T-helper 17 cell (primary cell): ENCODE results near the gene DHX35. TPM values are rescaled to one million over a fixed set of nuclear protein-coding genes. Genes with fewer than 3 reads are reported as not detected.
A peak's percentile ranks its signal among the peaks of the same experiment; 100 is the strongest.
"Not testable (repeated sequence)": the region's sequence is repeated elsewhere in the genome, so short reads cannot be mapped to it uniquely, and the experiment has no call there.

ENCODE experiments used
- ATAC-seq: fragments of 150-1000 bp; cut with Tn5 transposase; 2 replicates; pipeline ENCODE4 v1.10.0; 2021; ENCODE audit warnings: mild to moderate bottlenecking, moderate library complexity
- DNase-seq, 3 donors: peaks; one replicate each; pipeline versions ENCODE4 v3.0.0 to v3.0.0-alpha.2; 2020 to 2021
- H3K9me3 ChIP-seq: one replicate; pipeline ENCODE4 v1.7.0; 2013; ENCODE audit warnings: low read length, mild to moderate bottlenecking; ENCODE audit not compliant: control insufficient read depth, poor library complexity, severe bottlenecking
- H3K27ac Mint-ChIP-seq: one replicate; pipeline ENCODE4 v1.8.0; 2022; ENCODE audit warnings: mild to moderate bottlenecking, moderate library complexity, mixed read lengths
- H3K27me3 Mint-ChIP-seq: one replicate; pipeline ENCODE4 v1.8.0; 2022; ENCODE audit warnings: mixed read lengths
- H3K36me3 Mint-ChIP-seq: one replicate; pipeline ENCODE4 v1.8.0; 2022; ENCODE audit warnings: low read depth, mixed read lengths
- H3K4me1 Mint-ChIP-seq: one replicate; pipeline ENCODE4 v1.8.0; 2022; ENCODE audit warnings: mild to moderate bottlenecking, mixed read lengths
- H3K4me3 Mint-ChIP-seq: one replicate; pipeline ENCODE4 v1.8.0; 2022; ENCODE audit warnings: mild to moderate bottlenecking, moderate library complexity, mixed read lengths
- total RNA-seq, 4 donors: library from RNA in 2 of 4; stranded (reverse) in 2 of 4; gene quantifications; one replicate each; pipeline ENCODE4 v1.2.3 and lab custom pipeline; 2022 to 2026

Gene DHX35
- total RNA-seq, 2 donors from 2014 or later, result 8.0 to 9.9 TPM

- H3K27ac Mint-ChIP-seq, result peak overlapping the region; percentile 91
- not testable (repeated sequence) for H3K27me3 Mint-ChIP-seq, DNase-seq, H3K9me3 ChIP-seq, ATAC-seq, H3K4me3 Mint-ChIP-seq
- peaks cover 22% of the 10 kb centered on the region for H3K36me3 Mint-ChIP-seq
- H3K4me1 Mint-ChIP-seq, result peaks cover 21% of the 10 kb centered on the region
Observed at GRCh38 chr20:38996866-38997265, 34.7 kb downstream of the DHX35 start.

GRCh38 chr20:38997622-38998021 lies 35.5 kb downstream of the DHX35 start:
- H3K27ac Mint-ChIP-seq, result peak overlapping the region; percentile 91
- peaks cover 22% of the 10 kb centered on the region for H3K36me3 Mint-ChIP-seq
- peak overlapping the region; percentile 1 for H3K4me3 Mint-ChIP-seq
- peaks cover 21% of the 10 kb centered on the region for H3K4me1 Mint-ChIP-seq
- DNase-seq (no peak), ATAC-seq (peak; percentile 35)
- no peaks in the 10 kb centered on the region for H3K27me3 Mint-ChIP-seq
- no peaks in the 10 kb centered on the region for H3K9me3 ChIP-seq

- H3K36me3 Mint-ChIP-seq, result peaks cover 22% of the 10 kb centered on the region
Observed at GRCh38 chr20:38999217-38999616, 37.1 kb downstream of the DHX35 start.

DNA sequence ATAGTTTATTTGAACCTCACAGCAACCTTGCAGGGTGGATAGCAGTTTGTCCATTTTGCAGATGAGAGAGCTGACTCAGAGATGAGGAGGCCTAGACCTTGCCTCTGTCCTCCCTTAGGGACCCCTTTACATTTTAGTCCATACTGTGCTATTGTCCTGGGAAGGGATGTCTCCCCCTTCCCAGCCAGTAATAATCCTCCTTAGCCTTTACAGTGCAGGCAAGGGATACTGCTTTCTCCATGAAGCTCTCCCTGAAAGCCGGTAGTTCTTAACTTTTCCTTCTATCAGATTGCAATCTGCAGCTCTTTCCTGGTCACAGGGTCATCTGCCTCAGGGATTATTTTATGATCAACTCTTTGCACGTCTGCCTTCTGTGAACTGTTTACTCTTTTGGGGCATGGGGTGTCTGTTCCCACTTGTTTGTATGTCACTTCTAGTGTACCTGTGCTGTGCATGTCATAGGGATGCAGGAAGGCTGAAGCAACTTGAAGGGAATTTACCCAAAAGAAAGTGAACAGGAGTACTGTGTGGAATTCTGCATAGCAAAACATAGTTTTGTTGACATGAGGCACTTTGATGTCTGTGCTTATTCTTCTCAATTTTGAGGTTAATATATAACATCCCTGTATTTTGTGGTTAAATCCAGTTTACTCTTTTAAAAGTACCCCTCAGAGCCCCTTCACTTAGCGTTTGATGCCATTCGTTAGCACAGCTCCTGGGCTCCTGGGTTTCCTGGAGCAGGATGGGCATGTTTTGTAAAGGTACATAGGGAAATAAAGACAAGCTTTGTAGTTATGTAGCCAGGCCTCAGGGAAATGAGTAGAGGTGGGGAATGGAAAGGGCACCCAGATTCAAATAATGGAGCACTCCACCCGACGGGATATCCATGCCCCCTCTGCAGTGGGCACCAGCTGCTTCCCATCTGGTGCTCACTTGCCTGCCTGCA lies 38.1 kb downstream of the DHX35 start:
- no peak for DNase-seq
- Mint-ChIP-seq H3K36me3 (peaks cover 20% of the 10 kb centered on the region), H3K4me3 (no peak overlapping the region), H3K27ac (no peak overlapping the region), H3K27me3 (no peaks in the 10 kb centered on the region), H3K4me1 (peaks cover 32% of the 10 kb centered on the region)
- no peaks in the 10 kb centered on the region for H3K9me3 ChIP-seq
- no peak for ATAC-seq

More at GRCh38 chr20:38999217-38999616, 37.1 kb downstream of the DHX35 start:
- no peak overlapping the region for H3K4me3 Mint-ChIP-seq
- H3K27me3 Mint-ChIP-seq, result no peaks in the 10 kb centered on the region
- DNase-seq (no peak), ATAC-seq (no peak)
- H3K9me3 ChIP-seq, result no peaks in the 10 kb centered on the region
- peaks cover 24% of the 10 kb centered on the region for H3K4me1 Mint-ChIP-seq
- H3K27ac Mint-ChIP-seq, result peak overlapping the region; percentile 57

DNA sequence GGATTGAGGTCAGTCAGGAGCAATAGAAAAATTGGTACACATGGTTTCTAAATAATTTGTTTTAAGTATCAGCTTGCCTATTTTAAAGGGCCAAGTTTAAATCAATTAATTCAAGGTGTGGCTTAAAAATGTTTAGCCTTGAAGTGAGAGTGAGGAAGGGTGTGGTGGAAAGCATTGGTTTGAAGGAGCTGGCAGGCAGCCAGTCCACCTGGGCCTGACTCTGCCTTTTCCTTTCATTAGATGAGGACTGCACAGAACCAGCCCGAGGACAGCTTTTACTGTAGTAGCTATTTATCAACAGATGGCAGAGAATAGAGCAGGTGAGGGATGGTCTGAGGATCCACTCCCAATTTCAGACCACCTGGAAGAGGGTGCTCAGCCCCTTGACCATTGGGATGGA lies 42.4 kb downstream of the DHX35 start:
- Mint-ChIP-seq H3K36me3 (peaks cover 17% of the 10 kb centered on the region), H3K4me3 (peak overlapping the region; percentile 49), H3K27me3 (no peaks in the 10 kb centered on the region), H3K27ac (peak overlapping the region; percentile 87), H3K4me1 (peaks cover 33% of the 10 kb centered on the region)
- peak in 1 of 3 donors; percentile 9 for DNase-seq
- no peaks in the 10 kb centered on the region for H3K9me3 ChIP-seq
- peak; percentile 69 for ATAC-seq

DNA sequence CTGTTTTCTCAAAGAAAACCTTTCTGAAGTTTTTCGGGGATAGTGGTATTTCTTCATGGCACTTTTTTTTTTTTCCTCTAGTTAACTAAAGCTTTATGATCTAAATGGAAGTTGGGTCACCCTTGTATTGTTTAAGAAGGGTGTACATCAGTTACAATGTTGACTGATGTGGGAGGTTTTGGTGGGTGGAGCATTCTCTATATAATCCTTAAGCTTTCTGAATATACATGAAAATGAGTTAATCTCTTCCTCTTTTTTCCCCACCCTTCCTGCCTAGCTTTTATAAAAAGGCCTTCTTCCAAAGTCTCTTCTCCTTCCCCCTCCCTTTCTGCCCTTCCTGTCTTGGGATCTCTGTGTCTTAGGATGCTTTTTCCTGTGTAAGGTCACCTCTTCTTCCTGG lies 47.2 kb downstream of the DHX35 start:
- DNase-seq (no peak), ATAC-seq (no peak)
- Mint-ChIP-seq H3K27ac (peak overlapping the region; percentile 56), H3K36me3 (peaks cover 21% of the 10 kb centered on the region), H3K4me3 (no peak overlapping the region), H3K27me3 (no peaks in the 10 kb centered on the region), H3K4me1 (peaks cover 28% of the 10 kb centered on the region)
- no peaks in the 10 kb centered on the region for H3K9me3 ChIP-seq

GRCh38 chr20:39010496-39010895 lies 48.4 kb downstream of the DHX35 start:
- no peaks in the 10 kb centered on the region for H3K9me3 ChIP-seq
- Mint-ChIP-seq H3K4me3 (no peak overlapping the region), H3K27ac (no peak overlapping the region), H3K36me3 (peaks cover 24% of the 10 kb centered on the region), H3K4me1 (peaks cover 21% of the 10 kb centered on the region), H3K27me3 (no peaks in the 10 kb centered on the region)
- DNase-seq, result no peak
- no peak for ATAC-seq

DNA sequence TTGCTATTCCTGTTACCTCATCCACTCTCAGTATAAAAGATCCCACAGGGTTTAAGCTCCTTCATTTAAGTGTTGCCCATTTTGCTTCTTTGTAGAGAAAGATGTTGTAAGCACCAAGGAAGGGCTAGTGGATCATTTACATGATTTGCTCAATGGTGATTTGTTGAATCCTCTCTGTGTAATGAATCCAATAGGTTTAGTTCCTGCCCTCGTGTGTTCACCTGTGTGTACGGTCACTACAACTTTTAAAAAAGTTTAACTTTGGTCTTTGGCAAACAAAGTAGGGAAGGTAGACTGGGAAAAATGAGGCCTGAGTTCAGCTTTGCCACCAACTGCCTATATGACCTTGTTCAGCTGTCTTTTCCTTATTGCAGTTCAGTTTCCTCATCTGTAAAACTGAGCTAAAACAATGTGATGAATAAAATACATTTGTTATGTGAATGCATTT lies 51.5 kb downstream of the DHX35 start:
- H3K36me3 Mint-ChIP-seq, result peaks cover 15% of the 10 kb centered on the region
- H3K27me3 Mint-ChIP-seq, result no peaks in the 10 kb centered on the region
- DNase-seq, result no peak
- no peak overlapping the region for H3K27ac Mint-ChIP-seq
- peaks cover 16% of the 10 kb centered on the region for H3K4me1 Mint-ChIP-seq
- no peak overlapping the region for H3K4me3 Mint-ChIP-seq
- H3K9me3 ChIP-seq, result no peaks in the 10 kb centered on the region
- ATAC-seq, result no peak

- H3K9me3 ChIP-seq, result no peaks in the 10 kb centered on the region
- Mint-ChIP-seq H3K36me3 (peaks cover 15% of the 10 kb centered on the region), H3K27me3 (no peaks in the 10 kb centered on the region), H3K4me1 (peaks cover 14% of the 10 kb centered on the region), H3K4me3 (no peak overlapping the region), H3K27ac (no peak overlapping the region)
- ATAC-seq (no peak), DNase-seq (no peak)
Observed at GRCh38 chr20:39016041-39016440, 53.9 kb downstream of the DHX35 start.

DNA sequence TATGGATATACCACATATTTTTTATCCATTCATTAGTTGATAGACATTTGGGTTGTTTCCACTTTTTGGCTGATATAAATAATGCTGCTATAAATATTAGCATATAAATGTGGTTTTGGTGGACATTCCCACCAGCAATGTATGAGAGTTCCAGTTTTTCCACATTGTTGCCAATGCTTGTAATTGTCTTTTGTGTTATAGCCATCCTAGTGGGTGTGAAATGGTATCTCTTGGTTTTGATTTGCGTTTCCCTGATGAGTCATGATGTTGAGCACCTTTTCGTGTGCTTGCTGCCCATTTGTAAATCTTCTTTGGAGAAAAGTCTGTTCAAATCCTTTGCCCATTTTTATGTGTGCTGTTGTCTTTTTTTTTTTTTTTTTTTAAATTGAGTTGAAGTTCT lies 54.4 kb downstream of the DHX35 start:
- ATAC-seq (no peak), DNase-seq (no peak)
- no peaks in the 10 kb centered on the region for H3K9me3 ChIP-seq
- H3K4me1 Mint-ChIP-seq, result peaks cover 14% of the 10 kb centered on the region
- no peak overlapping the region for H3K27ac Mint-ChIP-seq
- H3K27me3 Mint-ChIP-seq, result no peaks in the 10 kb centered on the region
- H3K36me3 Mint-ChIP-seq, result peaks cover 15% of the 10 kb centered on the region
- H3K4me3 Mint-ChIP-seq, result no peak overlapping the region

DNA sequence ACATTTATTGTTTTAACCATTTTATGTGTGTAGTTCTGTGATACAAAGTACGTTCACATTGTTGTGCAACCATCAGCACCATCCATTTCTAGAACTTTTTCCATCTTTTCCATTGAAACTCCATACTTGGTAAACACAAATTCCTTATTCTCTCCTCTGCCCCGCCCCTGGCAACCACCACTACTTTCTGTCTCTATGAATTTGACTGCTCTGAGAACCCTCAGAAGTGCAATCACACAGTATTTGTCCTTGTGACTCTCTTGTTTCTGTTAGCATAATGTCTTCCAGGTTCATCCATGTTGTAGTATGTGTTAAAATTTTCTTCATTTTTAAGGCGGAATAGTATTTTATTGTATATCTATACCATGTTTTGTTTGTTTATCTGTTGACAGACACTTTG lies 56.9 kb downstream of the DHX35 start:
- Mint-ChIP-seq H3K36me3 (peaks cover 19% of the 10 kb centered on the region), H3K4me1 (peaks cover 19% of the 10 kb centered on the region), H3K4me3 (no peak overlapping the region), H3K27me3 (no peaks in the 10 kb centered on the region), H3K27ac (no peak overlapping the region)
- DNase-seq, result no peak
- H3K9me3 ChIP-seq, result no peaks in the 10 kb centered on the region
- no peak for ATAC-seq

DNA sequence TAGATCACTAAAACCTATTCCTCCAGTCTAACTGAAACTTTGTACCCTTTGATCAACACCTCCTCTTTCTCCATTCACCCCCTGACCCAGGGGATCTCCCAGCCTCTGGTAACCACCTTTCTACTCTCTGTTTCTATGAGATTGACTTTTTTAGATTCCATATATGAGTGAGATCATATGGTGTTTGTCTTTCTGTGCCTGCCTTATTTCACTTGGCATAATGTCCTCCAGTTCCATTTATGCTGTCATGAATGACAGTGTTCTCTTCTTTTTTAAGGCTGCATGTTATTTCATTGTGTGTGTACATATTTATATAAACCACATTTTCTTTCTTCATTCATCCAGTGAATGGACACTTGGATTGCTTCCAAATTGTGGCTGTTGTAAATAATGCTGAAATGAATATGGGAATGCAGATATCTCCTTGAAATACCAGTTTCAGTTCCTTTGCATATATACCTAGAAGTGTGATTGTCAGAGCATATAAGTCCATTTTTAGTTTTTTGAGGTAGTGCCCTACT lies 57.7 kb downstream of the DHX35 start:
- no peaks in the 10 kb centered on the region for H3K27me3 Mint-ChIP-seq
- H3K4me1 Mint-ChIP-seq, result peaks cover 19% of the 10 kb centered on the region
- H3K27ac Mint-ChIP-seq, result no peak overlapping the region
- H3K4me3 Mint-ChIP-seq, result no peak overlapping the region
- H3K36me3 Mint-ChIP-seq, result peaks cover 14% of the 10 kb centered on the region
- no peaks in the 10 kb centered on the region for H3K9me3 ChIP-seq
- DNase-seq (no peak), ATAC-seq (no peak)

DNA sequence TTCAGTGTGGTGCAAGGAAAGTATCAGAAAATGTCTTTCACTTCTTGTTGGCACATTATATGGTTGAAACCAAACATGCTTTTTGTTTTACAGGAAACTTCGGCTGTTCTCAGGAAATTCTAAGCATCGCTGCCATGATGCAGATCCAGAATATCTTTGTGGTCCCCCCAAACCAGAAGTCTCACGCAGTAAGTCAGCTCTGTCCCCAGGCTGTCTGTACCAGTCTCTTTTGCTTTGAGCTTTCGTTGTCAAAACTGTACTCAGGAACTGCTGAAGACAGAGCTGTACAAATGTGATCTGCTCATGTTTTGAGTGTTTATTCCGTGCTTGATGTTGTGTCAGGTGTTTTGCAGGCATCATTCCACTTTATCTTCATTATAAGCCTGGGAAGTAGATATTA lies 59.6 kb downstream of the DHX35 start:
- H3K4me1 Mint-ChIP-seq, result peaks cover 30% of the 10 kb centered on the region
- H3K9me3 ChIP-seq, result no peaks in the 10 kb centered on the region
- no peak for DNase-seq
- ATAC-seq, result no peak
- no peak overlapping the region for H3K27ac Mint-ChIP-seq
- no peaks in the 10 kb centered on the region for H3K27me3 Mint-ChIP-seq
- no peak overlapping the region for H3K4me3 Mint-ChIP-seq
- H3K36me3 Mint-ChIP-seq, result peaks cover 14% of the 10 kb centered on the region
